Measurements from ENCODE around the gene LILRA1.

- TF ChIP-seq NFIB (CRISPR knock-in tag; IDR thresholded peaks at IDR 0.05; ENCODE audit: borderline replicate concordance), result no peak
- no peak for TF ChIP-seq DNMT3B (CRISPR knock-in tag; conservative IDR thresholded peaks at IDR 0.05)
- no peak for TF ChIP-seq RFXANK (CRISPR knock-in tag; IDR thresholded peaks at IDR 0.05)
- TF ChIP-seq ZNF777 (CRISPR knock-in tag; IDR thresholded peaks at IDR 0.05), result no peak
- TF ChIP-seq MYC (CRISPR knock-in tag; IDR thresholded peaks at IDR 0.05; ENCODE audit: borderline replicate concordance), result no peak
- TF ChIP-seq POLR2AphosphoS2 (IDR thresholded peaks at IDR 0.05; ENCODE audit: low read depth, low read length), result no peak
- no peak for TF ChIP-seq ETS1 (CRISPR knock-in tag; IDR thresholded peaks at IDR 0.05)
- TF ChIP-seq EZH2 (conservative IDR thresholded peaks at IDR 0.05; ENCODE audit: low read depth, low read length), result no peak
Measured at GRCh38 chr19:54549224-54549623, 44.2 kb upstream of the LILRA1 start.

Measured in HepG2 (cell line).